ENCODE data around the gene CUBN. TPM values are rescaled to one million over a fixed set of nuclear protein-coding genes. Genes with fewer than 3 reads are reported as not detected.
A peak's percentile ranks its signal among the peaks of the same experiment; 100 is the strongest.

The CUBN gene
- total and polyA plus RNA-seq, 2 of the 13 experiments (the other 11 are each of a cell fraction or from before 2014, with no cell fraction given), result 0.27 to 0.32 TPM

DNA sequence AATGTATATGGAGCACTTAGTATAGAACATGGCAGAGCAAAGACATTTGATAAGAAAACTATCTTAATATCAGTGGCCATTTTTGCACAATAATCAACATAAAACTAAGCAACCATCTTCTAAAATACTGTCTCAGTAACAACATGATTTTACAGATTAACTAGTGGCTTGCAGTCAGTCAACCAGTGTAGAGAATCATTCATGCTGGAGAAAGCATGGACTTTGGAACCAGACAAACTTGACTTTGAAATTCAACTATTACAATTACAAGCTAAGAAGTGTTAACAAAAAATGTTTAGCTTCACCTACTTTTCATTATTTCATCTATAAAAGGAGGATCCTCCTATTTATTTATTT is 27.7 kb downstream of the CUBN start:
- H3K27me3 ChIP-seq (ENCODE audit: control insufficient read depth in 1 of 2, insufficient read depth in 2 of 2, low read length in 2 of 2), result no peaks in the 10 kb centered on the region
- CTCF ChIA-PET (ENCODE audit: low intra/inter-chr PET ratio, low total read pairs), result no interaction called here
- H4K20me1 ChIP-seq (ENCODE audit: insufficient read depth, low read length), result no peaks in the 10 kb centered on the region
- no peak overlapping the region for H2AFZ ChIP-seq (ENCODE audit: low read length)
- H3K4me1 ChIP-seq (ENCODE audit: insufficient read depth, low read length), result peaks cover 9% of the 10 kb centered on the region
- no peak for FAIRE-seq
- no peak overlapping the region for H3K4me3 ChIP-seq (replicated peaks in 1 of 3; ENCODE audit: insufficient read depth in 1 of 3, low read depth in 2 of 3, low read length in 3 of 3)
- no TSS peak for BruUV-seq (replicated peaks)
- no peak for DNase-seq (ENCODE audit: low spot score)
- no peak overlapping the region for H3K27ac ChIP-seq (ENCODE audit: extremely low read length, insufficient read depth, low read length)
- H3K36me3 ChIP-seq (replicated peaks in 1 of 2; ENCODE audit: control insufficient read depth in 1 of 2, insufficient read depth in 2 of 2, low read length in 2 of 2), result no peaks in the 10 kb centered on the region
- H3K79me2 ChIP-seq (ENCODE audit: insufficient read depth, low read length), result no peaks in the 10 kb centered on the region
- peak overlapping the region; percentile 32; the same call in 1 of the 2 replicates for H3K4me2 ChIP-seq (ENCODE audit: low read depth, low read length)
- no peak for TF ChIP-seq NFKBIZ (CRISPR knock-in tag; IDR thresholded peaks at IDR 0.05)
- TF ChIP-seq ZNF841 (CRISPR knock-in tag; IDR thresholded peaks at IDR 0.05; ENCODE audit: borderline replicate concordance), result no peak
- TF ChIP-seq, protein P1, sequence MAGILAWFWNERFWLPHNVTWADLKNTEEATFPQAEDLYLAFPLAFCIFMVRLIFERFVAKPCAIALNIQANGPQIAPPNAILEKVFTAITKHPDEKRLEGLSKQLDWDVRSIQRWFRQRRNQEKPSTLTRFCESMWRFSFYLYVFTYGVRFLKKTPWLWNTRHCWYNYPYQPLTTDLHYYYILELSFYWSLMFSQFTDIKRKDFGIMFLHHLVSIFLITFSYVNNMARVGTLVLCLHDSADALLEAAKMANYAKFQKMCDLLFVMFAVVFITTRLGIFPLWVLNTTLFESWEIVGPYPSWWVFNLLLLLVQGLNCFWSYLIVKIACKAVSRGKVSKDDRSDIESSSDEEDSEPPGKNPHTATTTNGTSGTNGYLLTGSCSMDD (CRISPR knock-in tag; IDR thresholded peaks at IDR 0.05), result no peak
- TF ChIP-seq HNF4A (CRISPR knock-in tag; IDR thresholded peaks at IDR 0.05), result peak; percentile 35; the same call in 1 of the 2 replicates
- no peak for TF ChIP-seq FOXA1 (IDR thresholded peaks at IDR 0.05)
- TF ChIP-seq FOXA1 (CRISPR knock-in tag; IDR thresholded peaks at IDR 0.05), result no peak
- TF ChIP-seq, protein P2, sequence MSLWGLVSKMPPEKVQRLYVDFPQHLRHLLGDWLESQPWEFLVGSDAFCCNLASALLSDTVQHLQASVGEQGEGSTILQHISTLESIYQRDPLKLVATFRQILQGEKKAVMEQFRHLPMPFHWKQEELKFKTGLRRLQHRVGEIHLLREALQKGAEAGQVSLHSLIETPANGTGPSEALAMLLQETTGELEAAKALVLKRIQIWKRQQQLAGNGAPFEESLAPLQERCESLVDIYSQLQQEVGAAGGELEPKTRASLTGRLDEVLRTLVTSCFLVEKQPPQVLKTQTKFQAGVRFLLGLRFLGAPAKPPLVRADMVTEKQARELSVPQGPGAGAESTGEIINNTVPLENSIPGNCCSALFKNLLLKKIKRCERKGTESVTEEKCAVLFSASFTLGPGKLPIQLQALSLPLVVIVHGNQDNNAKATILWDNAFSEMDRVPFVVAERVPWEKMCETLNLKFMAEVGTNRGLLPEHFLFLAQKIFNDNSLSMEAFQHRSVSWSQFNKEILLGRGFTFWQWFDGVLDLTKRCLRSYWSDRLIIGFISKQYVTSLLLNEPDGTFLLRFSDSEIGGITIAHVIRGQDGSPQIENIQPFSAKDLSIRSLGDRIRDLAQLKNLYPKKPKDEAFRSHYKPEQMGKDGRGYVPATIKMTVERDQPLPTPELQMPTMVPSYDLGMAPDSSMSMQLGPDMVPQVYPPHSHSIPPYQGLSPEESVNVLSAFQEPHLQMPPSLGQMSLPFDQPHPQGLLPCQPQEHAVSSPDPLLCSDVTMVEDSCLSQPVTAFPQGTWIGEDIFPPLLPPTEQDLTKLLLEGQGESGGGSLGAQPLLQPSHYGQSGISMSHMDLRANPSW (CRISPR knock-in tag; IDR thresholded peaks at IDR 0.05; ENCODE audit: borderline replicate concordance), result no peak
- no peak for TF ChIP-seq SIX1 (CRISPR knock-in tag; IDR thresholded peaks at IDR 0.05; ENCODE audit: borderline replicate concordance)
- TF ChIP-seq BHLHE40 (IDR thresholded peaks at IDR 0.05; ENCODE audit: low read length), result no peak
- TF ChIP-seq, protein P3, sequence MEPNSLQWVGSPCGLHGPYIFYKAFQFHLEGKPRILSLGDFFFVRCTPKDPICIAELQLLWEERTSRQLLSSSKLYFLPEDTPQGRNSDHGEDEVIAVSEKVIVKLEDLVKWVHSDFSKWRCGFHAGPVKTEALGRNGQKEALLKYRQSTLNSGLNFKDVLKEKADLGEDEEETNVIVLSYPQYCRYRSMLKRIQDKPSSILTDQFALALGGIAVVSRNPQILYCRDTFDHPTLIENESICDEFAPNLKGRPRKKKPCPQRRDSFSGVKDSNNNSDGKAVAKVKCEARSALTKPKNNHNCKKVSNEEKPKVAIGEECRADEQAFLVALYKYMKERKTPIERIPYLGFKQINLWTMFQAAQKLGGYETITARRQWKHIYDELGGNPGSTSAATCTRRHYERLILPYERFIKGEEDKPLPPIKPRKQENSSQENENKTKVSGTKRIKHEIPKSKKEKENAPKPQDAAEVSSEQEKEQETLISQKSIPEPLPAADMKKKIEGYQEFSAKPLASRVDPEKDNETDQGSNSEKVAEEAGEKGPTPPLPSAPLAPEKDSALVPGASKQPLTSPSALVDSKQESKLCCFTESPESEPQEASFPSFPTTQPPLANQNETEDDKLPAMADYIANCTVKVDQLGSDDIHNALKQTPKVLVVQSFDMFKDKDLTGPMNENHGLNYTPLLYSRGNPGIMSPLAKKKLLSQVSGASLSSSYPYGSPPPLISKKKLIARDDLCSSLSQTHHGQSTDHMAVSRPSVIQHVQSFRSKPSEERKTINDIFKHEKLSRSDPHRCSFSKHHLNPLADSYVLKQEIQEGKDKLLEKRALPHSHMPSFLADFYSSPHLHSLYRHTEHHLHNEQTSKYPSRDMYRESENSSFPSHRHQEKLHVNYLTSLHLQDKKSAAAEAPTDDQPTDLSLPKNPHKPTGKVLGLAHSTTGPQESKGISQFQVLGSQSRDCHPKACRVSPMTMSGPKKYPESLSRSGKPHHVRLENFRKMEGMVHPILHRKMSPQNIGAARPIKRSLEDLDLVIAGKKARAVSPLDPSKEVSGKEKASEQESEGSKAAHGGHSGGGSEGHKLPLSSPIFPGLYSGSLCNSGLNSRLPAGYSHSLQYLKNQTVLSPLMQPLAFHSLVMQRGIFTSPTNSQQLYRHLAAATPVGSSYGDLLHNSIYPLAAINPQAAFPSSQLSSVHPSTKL (CRISPR knock-in tag; IDR thresholded peaks at IDR 0.05), result peak; percentile 30; the same call in 1 of the 2 replicates
- TF ChIP-seq FOSL1 (CRISPR knock-in tag; IDR thresholded peaks at IDR 0.05; ENCODE audit: borderline replicate concordance), result no peak
- TF ChIP-seq, protein P4, sequence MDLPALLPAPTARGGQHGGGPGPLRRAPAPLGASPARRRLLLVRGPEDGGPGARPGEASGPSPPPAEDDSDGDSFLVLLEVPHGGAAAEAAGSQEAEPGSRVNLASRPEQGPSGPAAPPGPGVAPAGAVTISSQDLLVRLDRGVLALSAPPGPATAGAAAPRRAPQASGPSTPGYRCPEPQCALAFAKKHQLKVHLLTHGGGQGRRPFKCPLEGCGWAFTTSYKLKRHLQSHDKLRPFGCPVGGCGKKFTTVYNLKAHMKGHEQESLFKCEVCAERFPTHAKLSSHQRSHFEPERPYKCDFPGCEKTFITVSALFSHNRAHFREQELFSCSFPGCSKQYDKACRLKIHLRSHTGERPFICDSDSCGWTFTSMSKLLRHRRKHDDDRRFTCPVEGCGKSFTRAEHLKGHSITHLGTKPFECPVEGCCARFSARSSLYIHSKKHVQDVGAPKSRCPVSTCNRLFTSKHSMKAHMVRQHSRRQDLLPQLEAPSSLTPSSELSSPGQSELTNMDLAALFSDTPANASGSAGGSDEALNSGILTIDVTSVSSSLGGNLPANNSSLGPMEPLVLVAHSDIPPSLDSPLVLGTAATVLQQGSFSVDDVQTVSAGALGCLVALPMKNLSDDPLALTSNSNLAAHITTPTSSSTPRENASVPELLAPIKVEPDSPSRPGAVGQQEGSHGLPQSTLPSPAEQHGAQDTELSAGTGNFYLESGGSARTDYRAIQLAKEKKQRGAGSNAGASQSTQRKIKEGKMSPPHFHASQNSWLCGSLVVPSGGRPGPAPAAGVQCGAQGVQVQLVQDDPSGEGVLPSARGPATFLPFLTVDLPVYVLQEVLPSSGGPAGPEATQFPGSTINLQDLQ (CRISPR knock-in tag; IDR thresholded peaks at IDR 0.05), result no peak
- no peak for TF ChIP-seq ZNF20 (CRISPR knock-in tag; IDR thresholded peaks at IDR 0.05)
- no peak for TF ChIP-seq KLF11 (CRISPR knock-in tag; IDR thresholded peaks at IDR 0.05)
- ATAC-seq, result peak; percentile 31; the same call in 2 of the 3 replicates
- POLR2A ChIA-PET, result no interaction called here
- H3K9ac ChIP-seq (ENCODE audit: insufficient read depth, low read depth, low read length), result no peak overlapping the region
- no peaks in the 10 kb centered on the region for H3K9me3 ChIP-seq (ENCODE audit: low read length)
- in situ Hi-C loops (cut with HindIII; ENCODE audit: extremely low pct_ligation_motif_present, low pct_unique_long_range_greater_than_20kb), result no loop called here
- intact Hi-C loops (cut with micrococcal nuclease; ENCODE audit: unreplicated experiment), result no loop called here
